GM18873 (cell line): ENCODE data around the gene COL4A1.

Experiments
- ATAC-seq: cut with Tn5 transposase; IDR thresholded peaks from one replicate; pipeline ENCODE4 v1.9.1; 2021; ENCODE audit warnings: mild to moderate bottlenecking, moderate library complexity, moderate number of reproducible peaks; ENCODE audit not compliant: unreplicated experiment, low FRiP score

The COL4A1 gene

DNA sequence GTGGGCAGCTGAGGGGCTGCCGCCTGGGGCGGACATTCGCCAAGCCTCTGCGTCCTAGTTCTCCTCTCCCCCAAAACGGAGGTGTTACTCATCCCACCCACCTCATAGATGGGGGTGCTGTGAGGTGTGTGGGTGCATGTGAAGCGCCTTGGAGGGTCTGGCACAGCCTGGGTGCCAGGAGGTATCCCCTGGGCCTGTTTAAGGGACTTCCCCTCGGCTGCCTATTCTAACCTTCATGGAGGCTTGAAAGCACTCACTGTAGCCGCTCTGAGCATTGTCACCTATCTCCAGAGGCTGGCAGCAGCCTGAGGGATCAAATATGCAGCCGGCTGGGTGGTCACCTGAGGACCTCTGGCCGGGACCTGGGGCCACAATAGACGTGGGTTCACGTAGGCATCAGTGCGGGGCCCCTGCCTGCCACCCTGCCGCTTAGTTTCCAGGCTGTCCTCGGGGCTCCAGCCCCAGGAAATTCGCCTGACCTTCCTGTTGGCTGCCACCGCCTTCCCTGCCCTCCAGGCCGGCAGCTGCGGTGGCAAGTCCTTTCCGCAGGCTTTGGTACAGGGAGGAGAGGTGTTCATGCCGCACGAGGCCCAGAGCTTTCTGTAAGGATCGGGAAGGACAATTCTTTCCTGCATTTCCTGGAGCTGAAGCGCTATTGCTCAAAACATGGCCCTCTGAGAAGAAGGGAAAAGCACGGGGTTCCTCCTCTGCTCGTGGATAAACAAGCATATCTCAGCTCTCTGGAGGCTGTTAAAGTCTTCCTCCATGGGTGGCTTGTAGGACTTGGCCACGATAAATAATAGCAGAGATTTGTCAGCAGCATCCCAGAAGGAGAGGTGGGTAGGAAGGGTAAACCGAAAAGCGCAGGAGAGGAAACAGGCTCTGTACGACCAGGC lies 4.7 kb upstream of the COL4A1 start:
- no peak for ATAC-seq

DNA sequence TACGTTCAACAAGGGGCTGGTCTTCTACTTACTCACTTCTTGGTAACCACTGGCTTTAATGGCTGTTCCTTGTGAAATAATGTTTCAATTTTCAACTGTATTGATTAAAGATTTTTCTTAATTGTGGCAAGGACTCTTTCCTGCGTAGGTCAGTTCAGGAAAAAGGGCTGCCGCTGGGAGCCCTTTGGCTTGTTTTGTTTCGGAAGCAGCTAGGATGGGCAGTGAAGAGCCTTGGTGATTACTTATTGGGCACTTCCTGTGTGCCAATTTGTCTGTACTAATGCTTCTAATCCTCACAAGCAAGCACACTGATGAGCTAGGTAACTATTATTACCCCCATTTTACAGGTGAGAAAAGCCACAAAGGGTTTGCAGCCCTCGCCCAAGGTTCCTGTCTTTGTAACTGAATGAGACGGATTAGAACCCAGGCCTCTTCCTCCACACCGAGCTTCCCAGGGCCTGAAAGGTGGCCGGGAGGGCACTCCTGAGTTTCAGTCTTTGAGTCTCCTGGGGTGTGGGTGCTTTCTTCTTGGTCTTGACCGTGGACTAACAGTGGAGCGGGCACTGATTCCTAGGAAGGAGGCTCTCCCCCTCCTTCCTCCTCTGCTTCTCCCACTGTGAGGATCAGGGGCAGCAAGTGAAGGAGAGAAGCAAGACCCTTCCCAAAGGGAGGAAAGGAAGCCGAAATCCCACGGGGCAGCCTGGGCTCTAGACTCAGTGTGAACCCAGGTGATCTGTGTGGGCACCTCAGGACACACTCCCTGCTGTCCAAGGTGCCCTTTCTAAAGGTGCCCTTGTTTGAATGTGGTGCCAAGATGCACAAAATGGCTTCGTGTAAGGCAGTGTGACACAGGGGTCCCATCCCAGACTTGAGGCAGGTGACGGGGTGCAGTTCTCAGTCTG lies 3.8 kb upstream of the COL4A1 start:
- no peak for ATAC-seq

DNA sequence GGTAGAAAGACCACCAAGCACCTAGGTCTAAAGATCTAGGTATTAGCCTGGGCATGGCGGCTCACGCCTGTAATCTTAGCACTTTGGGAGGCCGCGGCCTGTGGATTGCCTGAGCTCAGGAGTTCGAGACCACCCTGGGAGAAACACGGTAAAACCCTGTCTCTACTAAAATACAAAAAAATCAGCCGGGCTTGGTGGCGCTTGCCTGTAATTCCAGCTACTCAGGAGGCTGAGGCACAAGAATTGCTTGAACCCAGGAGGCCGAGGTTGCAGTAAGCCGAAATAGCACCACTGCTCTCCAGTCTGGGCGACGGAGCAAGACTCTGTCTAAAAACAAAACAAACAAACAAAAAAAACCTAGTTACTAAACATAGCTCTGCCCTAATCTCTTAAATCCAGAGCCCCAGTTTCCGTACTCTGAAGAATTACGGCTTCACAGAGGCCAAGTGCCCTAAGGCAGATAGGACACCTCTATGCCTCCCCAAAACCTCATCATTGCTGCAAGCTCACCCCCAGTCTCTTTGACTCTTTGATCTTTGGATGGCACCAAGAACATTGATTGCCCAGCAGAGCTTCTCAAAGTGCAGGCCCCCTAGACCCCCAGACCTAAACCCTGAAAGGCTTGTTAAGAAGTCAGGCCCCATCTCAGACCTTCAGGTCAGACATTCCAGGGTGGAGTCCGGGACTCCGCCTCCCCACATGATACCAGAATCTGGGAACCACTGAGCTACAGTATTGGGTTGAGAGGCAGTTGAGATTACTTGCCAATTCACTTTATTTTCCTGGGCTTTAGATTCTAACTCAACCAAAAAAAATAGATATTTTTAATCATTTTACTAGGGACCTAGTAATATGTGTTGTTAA lies 2.9 kb upstream of the COL4A1 start:
- no peak for ATAC-seq

- no peak for ATAC-seq
These were observed 1.9 kb upstream of the COL4A1 start for GRCh38 chr13:110308656-110309359.

DNA sequence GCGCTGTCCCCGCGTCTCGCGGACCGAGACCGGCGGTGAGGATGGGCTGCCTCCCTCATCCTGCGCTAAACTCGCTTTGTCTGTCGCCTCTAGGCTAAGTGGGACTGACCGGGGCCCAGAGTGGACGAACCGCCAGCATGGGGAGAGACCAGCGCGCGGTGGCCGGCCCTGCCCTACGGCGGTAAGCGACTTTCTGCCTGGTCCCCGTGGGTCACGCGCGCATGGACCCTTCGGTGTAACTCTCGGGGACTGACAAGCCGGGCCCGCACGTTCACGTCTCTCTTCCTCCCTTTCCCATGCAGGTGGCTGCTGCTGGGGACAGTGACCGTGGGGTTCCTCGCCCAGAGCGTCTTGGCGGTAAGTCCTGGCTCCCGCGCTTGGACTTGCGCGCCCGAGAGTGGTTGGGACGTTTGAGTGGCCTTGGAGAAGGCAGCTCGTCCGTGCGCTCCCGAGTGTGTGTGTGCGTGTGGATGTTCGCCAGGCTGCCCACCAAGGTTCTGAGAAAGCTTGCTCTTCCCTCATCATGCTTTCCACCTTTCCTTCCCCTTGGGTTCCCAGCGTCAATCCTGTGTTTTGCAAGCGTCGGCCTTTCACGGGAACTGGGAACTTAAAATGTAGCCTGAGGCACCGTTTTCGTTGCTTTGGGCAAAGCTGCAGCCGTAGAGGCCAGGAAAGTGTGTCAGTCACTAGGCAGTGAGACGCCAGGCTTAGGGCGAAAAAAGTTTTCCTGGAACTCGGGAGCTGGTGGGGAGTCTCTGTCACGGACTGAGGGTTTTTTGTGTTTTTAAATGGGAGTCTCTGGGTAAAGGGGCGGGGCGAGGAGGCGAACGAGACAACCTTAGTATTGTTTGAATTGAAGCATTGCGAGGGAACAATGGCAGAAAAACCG lies 1.1 kb upstream of the COL4A1 start:
- no peak for ATAC-seq

DNA sequence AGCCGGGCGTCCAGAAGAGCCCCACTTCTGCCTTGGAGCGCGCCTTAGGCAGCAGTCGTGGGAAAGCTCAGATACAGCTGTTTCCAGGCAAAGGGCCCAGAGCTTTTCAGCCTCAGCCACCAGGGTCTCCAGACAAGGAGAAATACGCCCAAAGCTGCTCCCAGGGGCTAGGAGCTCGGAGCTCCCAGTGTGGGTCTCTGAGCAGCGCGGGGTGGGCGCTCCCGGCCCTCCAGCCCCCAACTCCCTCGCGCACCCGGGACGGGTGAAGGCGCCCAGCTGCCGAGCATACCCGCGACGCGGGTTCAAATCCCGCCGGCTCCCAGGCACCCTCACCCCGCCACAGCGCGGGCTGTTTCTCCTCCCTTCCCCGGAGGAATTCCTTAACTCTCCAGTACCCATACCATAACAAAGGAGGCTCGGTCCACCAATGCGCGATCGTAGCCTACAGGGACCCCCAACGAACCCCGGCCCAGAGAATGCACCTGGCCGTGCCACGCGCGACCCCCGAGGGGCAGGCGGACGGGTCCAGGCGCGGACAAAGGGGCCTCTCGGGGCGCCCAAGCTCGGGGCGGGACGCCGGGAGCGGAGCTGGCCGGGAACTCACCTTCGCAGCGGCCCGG lies 507 bp downstream of the COL4A1 start:
- no peak for ATAC-seq

GRCh38 chr13:110305949-110306339 lies 1.0 kb downstream of the COL4A1 start:
- no peak for ATAC-seq

DNA sequence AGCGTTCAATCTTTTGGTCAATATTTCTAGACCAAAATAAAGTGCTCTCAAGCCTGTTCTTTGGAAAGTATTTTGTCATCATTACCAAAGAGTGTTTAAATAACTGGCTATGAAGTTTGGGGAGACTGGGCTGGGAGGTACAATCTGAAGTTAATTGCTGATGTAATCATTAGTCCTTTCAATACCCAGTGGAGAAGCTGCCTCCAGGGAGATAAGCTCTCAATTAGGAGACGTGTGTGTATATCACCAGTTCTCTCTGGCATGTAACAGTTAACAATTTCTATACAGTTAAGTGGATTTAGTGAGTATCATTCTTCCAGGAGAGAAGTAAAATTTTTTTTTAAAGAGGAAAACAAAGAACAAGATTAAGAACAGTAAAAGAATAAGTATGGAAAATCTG lies 1.4 kb downstream of the COL4A1 start:
- no peak for ATAC-seq

DNA sequence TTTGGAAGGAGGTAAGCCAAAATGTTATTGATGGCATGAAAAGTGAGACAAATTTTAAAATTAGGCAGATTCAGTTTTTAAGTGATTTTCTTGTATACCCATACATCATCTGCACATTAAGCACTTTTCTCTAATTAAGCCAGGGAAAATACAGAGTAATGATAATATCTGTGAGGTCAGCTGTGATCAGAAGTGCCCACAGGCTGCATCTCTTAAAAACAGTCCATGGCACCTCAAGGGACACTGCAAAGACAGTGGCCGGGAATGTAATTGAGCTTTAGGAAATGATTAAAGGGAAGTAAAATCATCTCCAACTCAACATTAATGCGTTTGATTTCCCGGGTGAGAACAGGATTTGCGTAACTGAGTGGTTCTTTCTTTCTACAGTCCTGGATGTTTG lies 2.0 kb downstream of the COL4A1 start:
- ATAC-seq, result no peak

GRCh38 chr13:110304256-110304655 lies 2.7 kb downstream of the COL4A1 start:
- ATAC-seq, result no peak

DNA sequence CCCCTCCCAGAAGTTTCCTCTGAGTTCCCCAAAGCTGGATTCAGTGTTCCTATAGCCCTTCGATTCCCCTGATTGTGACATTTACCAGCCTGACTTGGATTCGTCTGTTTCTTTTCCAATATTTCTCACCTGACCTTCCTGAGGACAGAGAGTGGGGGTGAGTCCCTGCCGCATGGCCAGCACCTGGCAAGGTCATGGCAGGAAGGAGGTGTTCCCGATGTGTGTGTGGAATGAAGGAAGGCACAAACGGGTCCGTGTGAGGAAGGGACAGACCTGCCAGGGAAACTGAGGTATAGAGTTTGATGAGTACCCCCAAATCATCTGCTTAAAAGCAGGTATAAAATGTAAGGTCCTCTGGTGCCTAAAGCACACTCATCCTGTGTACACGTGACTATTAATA lies 3.3 kb downstream of the COL4A1 start:
- ATAC-seq, result no peak

DNA sequence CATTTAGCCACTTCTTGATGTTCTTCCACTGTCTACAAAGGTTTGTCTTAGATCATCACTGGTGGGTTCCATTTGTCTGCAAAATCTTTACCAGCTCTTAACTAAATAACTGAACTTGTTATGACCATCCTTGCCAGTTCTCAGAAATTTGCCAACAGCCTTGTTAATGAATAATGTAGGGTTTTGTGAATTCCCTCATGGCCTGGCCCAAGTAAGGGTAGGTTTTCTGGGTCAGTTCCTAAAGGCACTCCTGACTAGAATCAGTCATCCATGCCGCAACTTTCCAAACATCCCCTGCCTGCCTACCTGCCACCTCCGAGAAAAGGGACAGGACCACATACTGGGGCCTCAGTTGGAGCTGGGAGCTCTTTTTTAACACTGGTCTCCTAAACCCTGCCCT lies 4.0 kb downstream of the COL4A1 start:
- no peak for ATAC-seq

DNA sequence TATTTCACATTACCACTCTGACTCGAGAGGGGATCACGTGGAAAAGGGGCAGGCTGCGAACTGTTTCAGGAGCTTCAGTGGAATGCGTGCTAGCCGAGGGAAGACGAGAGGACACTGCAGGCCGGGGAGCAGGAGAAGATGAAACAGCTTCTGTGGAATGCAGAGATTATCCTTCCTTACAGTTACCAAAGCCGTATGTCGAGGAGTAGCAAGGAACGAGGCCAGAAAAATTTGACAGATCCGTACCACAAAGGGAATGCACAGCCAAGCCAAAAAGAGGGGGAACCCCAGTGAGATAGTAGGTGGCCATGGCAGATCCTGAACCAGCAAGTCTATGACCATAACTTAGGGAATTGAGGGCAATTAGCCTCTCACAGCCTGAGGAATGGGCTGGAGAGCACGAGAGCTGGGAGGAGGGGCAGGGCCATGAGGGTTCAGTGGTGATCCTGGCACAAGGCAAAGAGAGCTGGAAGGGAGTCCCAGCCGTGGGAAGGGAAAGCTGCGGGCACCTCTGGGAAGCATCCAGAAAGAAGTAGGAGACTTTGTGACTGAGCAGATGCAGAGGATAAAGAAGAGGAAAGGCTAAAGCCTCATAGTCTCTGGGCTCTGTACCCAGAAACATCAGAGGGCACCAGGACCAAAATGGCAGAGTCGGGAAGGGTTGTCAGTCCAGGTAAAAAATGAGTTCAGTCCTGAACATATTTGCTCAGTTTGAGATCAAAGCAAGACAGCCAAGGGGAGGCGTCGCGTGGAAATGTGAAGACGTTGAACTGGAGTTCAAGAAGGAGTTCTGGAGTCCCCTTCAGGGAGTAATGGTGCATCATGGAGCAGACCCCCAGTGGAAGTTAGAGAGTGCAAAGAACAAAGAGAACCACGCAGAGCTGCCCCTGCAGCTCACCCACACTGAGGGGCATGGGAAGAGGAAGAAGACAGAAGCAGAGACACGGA lies 5.1 kb downstream of the COL4A1 start:
- no peak for ATAC-seq

DNA sequence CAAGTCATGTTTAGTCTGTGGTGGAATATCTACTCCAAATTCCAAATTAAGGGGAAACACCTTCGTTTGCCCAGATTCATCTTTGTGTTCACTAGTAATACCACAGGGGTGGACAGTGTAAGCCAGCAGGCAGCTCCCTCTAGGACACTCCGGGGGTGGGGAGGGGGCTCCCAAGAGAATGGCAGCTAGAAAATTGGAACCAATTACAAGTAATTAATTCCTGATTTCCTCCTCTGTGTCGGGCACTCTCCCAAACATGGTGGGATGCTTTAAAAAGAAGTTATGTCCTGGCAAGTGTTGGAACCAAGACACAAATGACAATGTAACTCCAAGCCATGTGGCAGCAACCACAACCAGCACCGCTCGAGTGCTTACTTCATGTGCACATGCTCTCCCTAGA lies 5.9 kb downstream of the COL4A1 start:
- ATAC-seq, result no peak

- ATAC-seq, result no peak
These were observed 6.7 kb downstream of the COL4A1 start for GRCh38 chr13:110300090-110300815.

DNA sequence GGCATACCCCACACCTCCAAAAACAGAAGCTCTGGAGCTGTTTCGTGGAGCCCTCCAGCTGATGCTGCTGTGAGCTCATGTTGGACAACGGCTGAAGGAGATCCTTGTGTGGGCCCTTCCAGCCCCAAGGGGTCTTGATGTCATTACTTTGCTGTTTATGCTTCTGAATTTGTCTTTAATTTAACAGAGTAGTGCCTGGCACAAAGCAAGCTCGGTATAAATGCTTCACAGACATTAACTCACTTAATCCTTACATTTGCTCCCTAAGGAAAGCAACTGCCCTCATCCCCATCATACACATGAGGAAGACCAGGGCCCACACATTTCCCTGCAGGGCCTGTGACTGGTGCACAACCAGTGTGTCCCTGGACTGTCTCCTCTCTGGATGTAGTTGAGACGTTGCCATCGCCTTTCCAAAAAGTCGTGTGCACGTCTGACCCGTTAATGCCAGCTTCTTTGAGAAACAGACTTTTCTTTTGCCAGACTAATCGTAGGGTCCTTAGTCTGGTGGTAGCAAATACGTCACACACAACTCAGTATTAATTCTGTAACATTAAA lies 7.6 kb downstream of the COL4A1 start:
- ATAC-seq, result no peak
